ENCODE measurements around the gene SLC25A5. TPM values are rescaled to one million over a fixed set of nuclear protein-coding genes. Genes with fewer than 3 reads are reported as not detected.
"Not testable (repeated sequence)": the region's sequence is repeated elsewhere in the genome, so short reads cannot be mapped to it uniquely, and the experiment has no call there.

Gene SLC25A5
- total RNA-seq, 4 donors from 2014 or later: 366 to 1,287 (median 800) TPM

DNA sequence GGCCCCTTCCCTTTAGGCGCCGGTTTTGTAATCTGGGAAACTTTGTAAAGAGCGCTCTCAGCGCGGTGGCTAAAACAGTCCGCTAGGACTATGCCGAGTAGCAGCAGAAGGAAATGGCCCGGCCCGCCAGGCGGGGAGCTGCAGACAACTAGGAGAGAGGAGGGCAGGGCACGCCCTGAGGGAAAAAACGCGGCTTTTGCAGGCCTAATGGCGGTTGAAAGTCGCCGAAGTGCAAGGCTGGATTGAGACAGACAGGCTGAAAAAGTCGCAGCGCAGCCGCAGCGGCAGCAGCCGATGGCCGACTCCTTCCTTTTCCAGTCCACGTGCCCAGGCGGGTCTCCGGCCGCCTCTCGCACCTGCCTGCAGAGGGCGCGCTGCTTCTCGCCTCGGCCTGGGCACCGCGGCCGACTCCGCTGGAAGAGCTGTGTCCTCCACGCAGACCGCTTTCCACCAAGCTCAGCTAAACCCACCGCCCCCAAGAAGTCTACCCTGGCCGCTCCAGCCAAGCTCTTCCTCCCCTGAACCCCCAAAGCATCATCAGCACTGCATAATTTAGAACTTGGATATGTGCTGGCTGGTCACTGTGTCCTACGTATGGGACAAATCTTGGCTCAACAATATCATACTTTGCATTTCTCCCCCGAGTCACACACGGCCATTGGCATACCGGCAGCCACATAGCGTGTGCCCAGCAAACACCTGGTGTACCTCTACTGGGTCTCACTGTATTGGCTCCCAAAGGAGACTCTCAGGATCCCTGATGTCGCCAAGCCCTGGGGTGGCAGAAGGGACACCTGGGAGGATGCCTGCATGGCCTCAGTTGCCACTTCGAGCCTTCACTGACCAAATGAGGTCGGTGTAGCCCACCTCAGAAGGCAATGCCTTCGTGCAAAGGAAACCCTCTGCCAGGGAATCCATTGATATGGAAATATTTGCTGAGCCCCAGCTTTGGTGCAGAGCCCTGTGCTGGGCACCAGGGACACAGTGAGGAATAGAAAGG is 14.5 kb downstream of the SLC25A5 start:
- no peaks in the 10 kb centered on the region for H3K4me1 ChIP-seq

DNA sequence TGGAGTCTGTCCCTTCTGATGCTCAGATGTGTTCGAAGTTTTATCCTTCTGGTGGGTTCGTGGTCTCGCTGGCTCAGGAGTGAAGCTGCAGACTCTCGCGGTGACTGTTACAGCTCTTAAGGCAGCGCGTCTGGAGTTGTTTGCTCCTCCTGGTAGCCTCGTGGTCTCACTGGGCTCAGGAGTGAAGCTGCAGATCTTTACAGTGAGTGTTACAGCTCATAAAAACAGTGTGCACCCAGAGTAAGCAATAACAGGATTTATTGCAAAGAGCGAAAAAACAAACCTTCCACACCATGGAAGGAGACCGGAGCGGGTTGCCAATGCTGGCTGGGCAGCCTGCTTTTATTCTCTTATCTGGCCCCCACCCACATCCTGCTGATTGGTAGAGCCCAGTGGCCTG is 18.5 kb downstream of the SLC25A5 start:
- H3K4me3 ChIP-seq: no peak overlapping the region
- no peaks in the 10 kb centered on the region for H3K9me3 ChIP-seq
- H3K4me1 ChIP-seq: no peaks in the 10 kb centered on the region
- no peaks in the 10 kb centered on the region for H3K27me3 ChIP-seq
- H3K27ac ChIP-seq: no peak overlapping the region
- DNase-seq: no peak
- TF ChIP-seq, protein P1, sequence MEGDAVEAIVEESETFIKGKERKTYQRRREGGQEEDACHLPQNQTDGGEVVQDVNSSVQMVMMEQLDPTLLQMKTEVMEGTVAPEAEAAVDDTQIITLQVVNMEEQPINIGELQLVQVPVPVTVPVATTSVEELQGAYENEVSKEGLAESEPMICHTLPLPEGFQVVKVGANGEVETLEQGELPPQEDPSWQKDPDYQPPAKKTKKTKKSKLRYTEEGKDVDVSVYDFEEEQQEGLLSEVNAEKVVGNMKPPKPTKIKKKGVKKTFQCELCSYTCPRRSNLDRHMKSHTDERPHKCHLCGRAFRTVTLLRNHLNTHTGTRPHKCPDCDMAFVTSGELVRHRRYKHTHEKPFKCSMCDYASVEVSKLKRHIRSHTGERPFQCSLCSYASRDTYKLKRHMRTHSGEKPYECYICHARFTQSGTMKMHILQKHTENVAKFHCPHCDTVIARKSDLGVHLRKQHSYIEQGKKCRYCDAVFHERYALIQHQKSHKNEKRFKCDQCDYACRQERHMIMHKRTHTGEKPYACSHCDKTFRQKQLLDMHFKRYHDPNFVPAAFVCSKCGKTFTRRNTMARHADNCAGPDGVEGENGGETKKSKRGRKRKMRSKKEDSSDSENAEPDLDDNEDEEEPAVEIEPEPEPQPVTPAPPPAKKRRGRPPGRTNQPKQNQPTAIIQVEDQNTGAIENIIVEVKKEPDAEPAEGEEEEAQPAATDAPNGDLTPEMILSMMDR (IDR thresholded peaks at IDR 0.05): no peak
- TF ChIP-seq POLR2A (IDR thresholded peaks at IDR 0.05): no peak
- no peaks in the 10 kb centered on the region for H3K36me3 ChIP-seq

More for the DNA sequence above, 14.5 kb downstream of the SLC25A5 start:
- Histone ChIP-seq H3K36me3 (no peaks in the 10 kb centered on the region), H3K27me3 (no peaks in the 10 kb centered on the region), H3K9me3 (no peaks in the 10 kb centered on the region), H3K4me3 (peak overlapping the region; percentile 22 to 50 (median 40)), H3K27ac (peak overlapping the region in 3 of 4 donors; percentile 44 to 79 (median 75))
- DNase-seq: peak; percentile 54 to 82 (median 79)
- no peak for TF ChIP-seq POLR2A (IDR thresholded peaks at IDR 0.05)
- TF ChIP-seq, protein P1 (IDR thresholded peaks at IDR 0.05): peak; percentile 7 to 80 (median 68)

DNA sequence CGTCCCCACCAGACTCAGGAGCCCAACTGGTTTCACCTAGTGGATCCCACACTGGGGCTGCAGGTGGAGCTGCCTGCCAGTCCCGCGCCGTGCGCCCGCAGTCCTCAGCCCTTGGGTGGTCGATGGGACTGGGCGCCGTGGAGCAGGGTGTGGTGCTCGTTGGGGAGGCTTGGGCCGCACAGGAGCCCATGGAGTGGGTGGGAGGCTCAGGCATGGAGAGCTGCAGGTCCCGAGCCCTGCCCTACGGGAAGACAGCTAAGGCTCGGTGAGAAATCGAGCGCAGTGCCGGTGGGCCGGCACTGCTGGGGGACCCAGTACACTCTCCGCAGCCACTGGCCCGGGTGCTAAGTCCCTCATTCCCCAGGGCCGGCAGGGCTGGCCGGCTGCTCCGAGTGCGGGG is 19.5 kb downstream of the SLC25A5 start:
- not testable (repeated sequence) for H3K4me1 ChIP-seq, H3K4me3 ChIP-seq, DNase-seq, H3K9me3 ChIP-seq, H3K36me3 ChIP-seq, H3K27me3 ChIP-seq, H3K27ac ChIP-seq

DNA sequence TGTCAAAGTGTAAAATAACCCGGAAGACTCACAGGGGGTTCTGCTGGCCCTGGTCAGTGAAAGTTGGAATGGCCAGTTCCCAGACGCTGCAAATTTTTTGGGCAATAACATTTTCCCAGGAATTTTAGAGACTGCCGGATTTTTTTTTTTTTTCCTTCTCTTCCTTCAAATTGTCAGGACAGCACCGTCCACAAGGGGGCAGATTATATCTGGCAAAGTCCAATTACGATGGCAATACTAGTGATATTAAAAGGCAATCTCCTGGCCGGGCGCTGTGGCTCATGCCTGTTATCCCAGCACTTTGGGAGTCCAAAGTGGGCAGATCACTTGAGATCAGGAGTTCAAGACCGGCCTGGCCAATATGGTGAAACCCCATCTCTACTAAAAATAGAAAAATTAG is 20.5 kb downstream of the SLC25A5 start:
- H3K27ac ChIP-seq: no peak overlapping the region
- no peaks in the 10 kb centered on the region for H3K9me3 ChIP-seq
- H3K27me3 ChIP-seq: no peaks in the 10 kb centered on the region
- no peaks in the 10 kb centered on the region for H3K4me1 ChIP-seq
- H3K4me3 ChIP-seq: no peak overlapping the region
- TF ChIP-seq, protein P1 (IDR thresholded peaks at IDR 0.05): peak; percentile 35 to 74 (median 59)
- TF ChIP-seq POLR2A (IDR thresholded peaks at IDR 0.05): no peak
- no peaks in the 10 kb centered on the region for H3K36me3 ChIP-seq
- peak in 2 of 3 donors; percentile 60 to 83 for DNase-seq

DNA sequence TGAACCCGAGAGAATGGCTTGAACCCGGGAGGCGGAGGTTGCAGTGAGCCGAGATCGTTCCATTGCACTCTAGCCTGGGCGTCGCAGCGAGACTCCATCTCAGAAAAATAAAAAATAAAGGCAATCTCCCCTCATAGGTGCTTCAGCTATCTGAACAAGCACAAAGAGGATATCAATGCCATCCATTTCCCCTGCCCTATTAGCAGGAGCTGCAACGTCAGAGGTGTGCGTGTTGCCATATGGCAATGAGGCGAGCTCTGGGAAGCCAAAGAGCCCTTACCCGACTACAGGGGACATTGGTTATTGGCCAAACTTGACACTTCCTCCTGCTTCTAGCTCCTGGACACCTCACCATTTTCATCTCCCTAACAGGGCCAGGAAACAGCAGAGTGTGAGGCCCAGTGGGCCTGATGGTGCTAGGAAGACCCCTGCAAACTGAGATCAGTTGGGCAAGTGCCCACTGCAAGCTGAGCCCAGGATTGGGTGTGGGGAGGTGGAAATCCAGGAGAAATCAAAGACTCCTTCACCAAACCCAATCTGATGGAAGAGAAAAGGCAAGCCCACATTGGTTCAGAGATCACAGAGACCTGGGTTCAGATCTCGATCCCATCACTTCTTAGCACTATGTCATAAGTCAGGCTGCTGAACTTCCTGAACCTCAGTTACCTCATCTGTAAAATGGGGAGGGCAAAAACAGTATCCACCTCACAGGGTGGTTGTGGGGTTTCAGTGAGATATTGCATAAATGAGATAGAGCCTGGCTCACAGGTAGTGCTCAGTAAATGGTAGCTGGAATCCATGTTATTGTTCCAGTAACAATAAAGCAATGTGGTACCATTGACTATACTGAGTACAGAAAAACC is 21.2 kb downstream of the SLC25A5 start:
- no peak for TF ChIP-seq POLR2A (IDR thresholded peaks at IDR 0.05)
- TF ChIP-seq, protein P1 (IDR thresholded peaks at IDR 0.05): no peak

More for the DNA sequence above, 21.2 kb downstream of the SLC25A5 start:
- H3K36me3 ChIP-seq: no peaks in the 10 kb centered on the region
- no peak overlapping the region for H3K4me3 ChIP-seq
- no peaks in the 10 kb centered on the region for H3K9me3 ChIP-seq
- no peak overlapping the region for H3K27ac ChIP-seq
- no peaks in the 10 kb centered on the region for H3K4me1 ChIP-seq
- no peaks in the 10 kb centered on the region for H3K27me3 ChIP-seq
- DNase-seq: no peak

Measured in Peyer's patch (tissue), 4 donors.